HG03460 (cell line): Measurements from ENCODE around the gene MTHFD1L.
"Not testable (repeated sequence)": the region's sequence is repeated elsewhere in the genome, so short reads cannot be mapped to it uniquely, and the experiment has no call there.

ENCODE experiments used
- ATAC-seq: cut with Tn5 transposase; IDR thresholded peaks from one replicate; pipeline ENCODE4 v1.9.1; 2021; ENCODE audit not compliant: unreplicated experiment

Gene MTHFD1L

GRCh38 chr6:151063842-151064647 is 198.5 kb downstream of the MTHFD1L start:
- no peak for ATAC-seq

GRCh38 chr6:151065027-151065815 is 199.7 kb downstream of the MTHFD1L start:
- ATAC-seq, result no peak

- ATAC-seq, result no peak
These were observed 202.4 kb downstream of the MTHFD1L start for GRCh38 chr6:151067684-151068596.

GRCh38 chr6:151068761-151069312 is 203.3 kb downstream of the MTHFD1L start:
- ATAC-seq, result no peak

- ATAC-seq, result no peak
These were observed 204.1 kb downstream of the MTHFD1L start for GRCh38 chr6:151069641-151070040.

GRCh38 chr6:151070631-151071051 is 205.1 kb downstream of the MTHFD1L start:
- ATAC-seq, result no peak

GRCh38 chr6:151071295-151071694 is 205.8 kb downstream of the MTHFD1L start:
- no peak for ATAC-seq

GRCh38 chr6:151073146-151073545 is 207.6 kb downstream of the MTHFD1L start:
- no peak for ATAC-seq

- no peak for ATAC-seq
These were observed 208.2 kb downstream of the MTHFD1L start for GRCh38 chr6:151073701-151074100.

- ATAC-seq, result no peak
These were observed 209.5 kb downstream of the MTHFD1L start for GRCh38 chr6:151075005-151075404.

- ATAC-seq, result no peak
These were observed 210.0 kb downstream of the MTHFD1L start for GRCh38 chr6:151075527-151075926.

- no peak for ATAC-seq
These were observed 210.5 kb downstream of the MTHFD1L start for GRCh38 chr6:151075930-151076555.

- no peak for ATAC-seq
These were observed 213.2 kb downstream of the MTHFD1L start for GRCh38 chr6:151078655-151079054.

- no peak for ATAC-seq
These were observed 216.2 kb downstream of the MTHFD1L start for GRCh38 chr6:151081656-151082055.

GRCh38 chr6:151082079-151082478 is 216.6 kb downstream of the MTHFD1L start:
- ATAC-seq, result no peak

- no peak for ATAC-seq
These were observed 218.8 kb downstream of the MTHFD1L start for GRCh38 chr6:151084275-151084674.

- not testable (repeated sequence) for ATAC-seq
These were observed 221.6 kb downstream of the MTHFD1L start for GRCh38 chr6:151087055-151087454.

GRCh38 chr6:151087861-151088598 is 222.5 kb downstream of the MTHFD1L start:
- no peak for ATAC-seq

- no peak for ATAC-seq
These were observed 223.1 kb downstream of the MTHFD1L start for GRCh38 chr6:151088599-151088935.

GRCh38 chr6:151088963-151089362 is 223.5 kb downstream of the MTHFD1L start:
- ATAC-seq, result no peak
